ENCODE results near the gene RIMOC1. TPM values are rescaled to one million over a fixed set of nuclear protein-coding genes. Genes with fewer than 3 reads are reported as not detected.

RIMOC1 gene
- total and polyA plus RNA-seq, 2 donors (not counting 1 experiment from before 2014, with no cell fraction given) = 22.5 to 43.6 TPM

- Histone ChIP-seq H3K27ac (ENCODE audit: insufficient read depth, low read length) (no peak overlapping the region), H3K4me3 (replicated peaks in 1 of 4; ENCODE audit: control extremely low read depth in 1 of 4, insufficient read depth in 1 of 4, low read depth in 3 of 4, low read length in 4 of 4) (no peak overlapping the region)
- TF ChIP-seq CTCF (conservative IDR thresholded peaks at IDR 0.05 in 1 of 2, IDR thresholded peaks at IDR 0.05 in 1 of 2; ENCODE audit: low read depth in 1 of 2, low read length in 2 of 2) (no peak), EZH2 (IDR thresholded peaks at IDR 0.05; ENCODE audit: low read length, missing control alignments) (no peak)
Observed at GRCh38 chr5:41883936-41884335, 20.2 kb upstream of the RIMOC1 start.

GRCh38 chr5:41885286-41885685 lies 18.9 kb upstream of the RIMOC1 start:
- no peak overlapping the region for H3K27ac ChIP-seq (ENCODE audit: insufficient read depth, low read length)

More at GRCh38 chr5:41883936-41884335, 20.2 kb upstream of the RIMOC1 start:
- no peaks in the 10 kb centered on the region for H4K20me1 ChIP-seq (ENCODE audit: control insufficient read depth, extremely low read depth, insufficient read depth, low read length)
- no peak overlapping the region for H2AFZ ChIP-seq (ENCODE audit: low read length)
- DNase-seq (ENCODE audit: low read depth in 2 of 2) = no peak
- no peak overlapping the region for H3K4me2 ChIP-seq (ENCODE audit: extremely low read depth, insufficient read depth, low read length)
- H3K9me3 ChIP-seq (ENCODE audit: control insufficient read depth, insufficient read depth, low read depth, low read length) = no peaks in the 10 kb centered on the region
- H3K9ac ChIP-seq (ENCODE audit: insufficient read depth, low read length) = no peak overlapping the region
- no peaks in the 10 kb centered on the region for H3K79me2 ChIP-seq (ENCODE audit: control insufficient read depth, insufficient read depth, low read length)
- no peaks in the 10 kb centered on the region for H3K4me1 ChIP-seq (ENCODE audit: control insufficient read depth, extremely low read depth, insufficient read depth, low read length)
- H3K36me3 ChIP-seq (ENCODE audit: control insufficient read depth, insufficient read depth, low read length) = no peaks in the 10 kb centered on the region
- no peaks in the 10 kb centered on the region for H3K27me3 ChIP-seq (ENCODE audit: control insufficient read depth, insufficient read depth, low read length)

GRCh38 chr5:41891066-41891707 lies 13.0 kb upstream of the RIMOC1 start:
- Histone ChIP-seq H3K4me2 (ENCODE audit: extremely low read depth, insufficient read depth, low read length) (no peak overlapping the region), H3K9me3 (ENCODE audit: control insufficient read depth, insufficient read depth, low read depth, low read length) (no peaks in the 10 kb centered on the region), H3K9ac (ENCODE audit: insufficient read depth, low read length) (no peak overlapping the region), H3K36me3 (ENCODE audit: control insufficient read depth, insufficient read depth, low read length) (no peaks in the 10 kb centered on the region), H3K4me3 (replicated peaks in 1 of 4; ENCODE audit: control extremely low read depth in 1 of 4, insufficient read depth in 1 of 4, low read depth in 3 of 4, low read length in 4 of 4) (no peak overlapping the region), H3K27ac (ENCODE audit: insufficient read depth, low read length) (no peak overlapping the region), H3K27me3 (ENCODE audit: control insufficient read depth, insufficient read depth, low read length) (no peaks in the 10 kb centered on the region), H4K20me1 (ENCODE audit: control insufficient read depth, extremely low read depth, insufficient read depth, low read length) (no peaks in the 10 kb centered on the region), H2AFZ (ENCODE audit: low read length) (no peak overlapping the region), H3K79me2 (ENCODE audit: control insufficient read depth, insufficient read depth, low read length) (no peaks in the 10 kb centered on the region), H3K4me1 (ENCODE audit: control insufficient read depth, extremely low read depth, insufficient read depth, low read length) (no peaks in the 10 kb centered on the region)
- TF ChIP-seq CTCF (conservative IDR thresholded peaks at IDR 0.05 in 1 of 2, IDR thresholded peaks at IDR 0.05 in 1 of 2; ENCODE audit: low read depth in 1 of 2, low read length in 2 of 2) (no peak), EZH2 (IDR thresholded peaks at IDR 0.05; ENCODE audit: low read length, missing control alignments) (no peak)
- DNase-seq (ENCODE audit: low read depth in 2 of 2) = no peak

More at GRCh38 chr5:41885286-41885685, 18.9 kb upstream of the RIMOC1 start:
- H3K36me3 ChIP-seq (ENCODE audit: control insufficient read depth, insufficient read depth, low read length) = no peaks in the 10 kb centered on the region
- H3K27me3 ChIP-seq (ENCODE audit: control insufficient read depth, insufficient read depth, low read length) = no peaks in the 10 kb centered on the region
- no peak overlapping the region for H3K4me2 ChIP-seq (ENCODE audit: extremely low read depth, insufficient read depth, low read length)
- TF ChIP-seq CTCF (conservative IDR thresholded peaks at IDR 0.05 in 1 of 2, IDR thresholded peaks at IDR 0.05 in 1 of 2; ENCODE audit: low read depth in 1 of 2, low read length in 2 of 2) (no peak), EZH2 (IDR thresholded peaks at IDR 0.05; ENCODE audit: low read length, missing control alignments) (no peak)
- H3K4me3 ChIP-seq (replicated peaks in 1 of 4; ENCODE audit: control extremely low read depth in 1 of 4, insufficient read depth in 1 of 4, low read depth in 3 of 4, low read length in 4 of 4) = no peak overlapping the region
- H2AFZ ChIP-seq (ENCODE audit: low read length) = no peak overlapping the region
- H4K20me1 ChIP-seq (ENCODE audit: control insufficient read depth, extremely low read depth, insufficient read depth, low read length) = no peaks in the 10 kb centered on the region
- H3K4me1 ChIP-seq (ENCODE audit: control insufficient read depth, extremely low read depth, insufficient read depth, low read length) = no peaks in the 10 kb centered on the region
- H3K79me2 ChIP-seq (ENCODE audit: control insufficient read depth, insufficient read depth, low read length) = no peaks in the 10 kb centered on the region
- no peak for DNase-seq (ENCODE audit: low read depth in 2 of 2)
- H3K9me3 ChIP-seq (ENCODE audit: control insufficient read depth, insufficient read depth, low read depth, low read length) = no peaks in the 10 kb centered on the region
- no peak overlapping the region for H3K9ac ChIP-seq (ENCODE audit: insufficient read depth, low read length)
